C4-2B (cell line): ENCODE measurements around the gene CLPTM1.
A peak's percentile ranks its signal among the peaks of the same experiment; 100 is the strongest.

Source experiments
- CTCF ChIP-seq: fragments of 450-650 bp; conservative IDR thresholded peaks from 2 replicates; pipeline ENCODE4 v1.5.1; 2017; ENCODE audit warnings: mild to moderate bottlenecking
- ZFX ChIP-seq: fragments of 450-650 bp; IDR thresholded peaks from 2 replicates; pipeline ENCODE4 v1.6.1; 2017

DNA sequence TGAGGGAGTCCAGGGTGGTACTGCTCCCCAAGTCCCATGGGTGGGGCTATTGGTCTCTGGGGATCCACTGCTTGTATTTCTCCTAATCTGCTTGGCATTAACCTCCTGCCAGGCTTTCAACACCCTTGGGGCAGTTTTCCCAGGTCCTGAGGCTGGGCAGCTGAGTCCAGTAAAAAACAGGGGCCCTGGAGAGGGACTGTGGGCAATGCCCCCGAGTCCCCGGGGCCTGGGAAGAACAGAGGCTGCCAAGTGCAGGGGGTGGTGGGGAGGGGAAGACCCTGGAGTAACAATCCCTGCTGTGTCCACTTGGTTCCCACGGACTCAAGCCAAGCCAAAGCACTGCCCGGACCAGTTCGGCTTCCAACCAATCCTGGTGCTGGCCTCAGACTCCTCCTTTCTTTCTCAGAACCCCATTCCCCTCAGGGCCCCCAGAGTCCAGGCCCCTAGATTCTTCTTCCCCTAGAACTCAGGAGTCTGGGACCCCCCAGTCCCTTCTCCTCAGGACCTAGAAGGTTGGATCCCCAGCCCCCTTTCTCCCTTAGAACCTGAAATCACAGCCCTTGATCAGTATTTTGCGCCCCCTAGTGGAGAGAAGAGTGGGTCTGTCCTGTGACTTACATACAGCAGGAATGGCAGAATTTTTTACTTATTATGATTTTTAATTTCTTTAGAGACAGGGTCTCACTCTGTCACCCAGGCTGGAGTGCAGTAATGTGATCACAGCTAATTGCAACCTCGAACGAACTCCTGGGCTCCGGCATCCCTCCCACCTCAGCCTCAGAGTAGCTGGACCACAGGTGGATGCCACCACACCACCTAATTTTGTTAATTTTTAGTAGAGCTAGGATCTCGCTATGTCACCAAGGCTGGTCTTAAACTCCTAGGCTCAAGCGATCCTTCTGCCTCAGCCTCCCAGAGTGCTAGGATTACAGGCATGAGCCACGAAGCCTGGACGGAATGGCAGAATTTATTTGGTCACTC is 3.7 kb upstream of the CLPTM1 start:
- peak; percentile 81 for TF ChIP-seq CTCF
- TF ChIP-seq ZFX: no peak
